Endothelial cell of umbilical vein (primary cell): ENCODE results near the gene DEFB131B. TPM values are rescaled to one million over a fixed set of nuclear protein-coding genes. Genes with fewer than 3 reads are reported as not detected.

Experiments
- BruUV-seq: library from RNA; stranded (reverse); fragments of 400-500 nt; replicated peaks from 2 replicates; lab custom pipeline; 2021; lab: Mats Ljungman, UMichigan
- CTCF ChIA-PET: fragments of 300-600, 350-600 bp; sonication (Branson Sonifier 250); formaldehyde crosslinking; loops from one replicate; lab custom pipeline; 2021; ENCODE audit warnings: antibody characterized with exemption, inconsistent platforms; lab: Charles Lee
- POLR2A ChIA-PET: fragments of 300-600, 350-600 bp; sonication (Branson Sonifier 250); formaldehyde crosslinking; loops from one replicate; lab custom pipeline; 2021; ENCODE audit warnings: antibody characterized with exemption, inconsistent platforms; lab: Charles Lee
- DNase-seq: peaks from one replicate; pipeline ENCODE4 v3.0.0-alpha.2; 2011; ENCODE audit warnings: low read depth, low spot score
- FAIRE-seq: peaks from 2 replicates; lab custom pipeline; 2011; peaks lifted over from hg19 to GRCh38; lab: Jason Lieb, UNC
- H2AFZ ChIP-seq: 2 replicates; pipeline ENCODE4 v1.6.0; 2012; ENCODE audit warnings: low read depth, low read length, control low read depth, inconsistent platforms
- H3K27ac ChIP-seq: 2 replicates; pipeline ENCODE4 v1.5.1; 2011; ENCODE audit warnings: low read depth, mild to moderate bottlenecking, control low read depth, low read length, moderate library complexity; ENCODE audit not compliant: insufficient read depth
- H3K27me3 ChIP-seq, 2 experiments: 2 replicates each; pipeline versions ENCODE4 v1.6.0 to v1.6.1; 2011; ENCODE audit warnings: low read length in 2 of 2, mixed read lengths in 1 of 2; ENCODE audit not compliant: control insufficient read depth in 2 of 2, insufficient read depth in 2 of 2
- H3K36me3 ChIP-seq, 2 experiments: 2 replicates in 1 of 2; 3 replicates in 1 of 2; pipeline ENCODE4 v1.5.1; 2011; ENCODE audit warnings: low read length in 2 of 2, mild to moderate bottlenecking in 1 of 2, moderate library complexity in 1 of 2; ENCODE audit not compliant: control insufficient read depth in 2 of 2, insufficient read depth in 2 of 2; ENCODE audit errors: extremely low read depth in 1 of 2
- H3K4me1 ChIP-seq: 3 replicates; pipeline ENCODE4 v1.5.1; 2011; ENCODE audit warnings: mild to moderate bottlenecking, low read length; ENCODE audit not compliant: control insufficient read depth, insufficient read depth; ENCODE audit errors: extremely low read depth
- H3K4me2 ChIP-seq: 2 replicates; pipeline ENCODE4 v1.6.1; 2011; ENCODE audit warnings: low read length, control low read depth, mixed read lengths; ENCODE audit not compliant: insufficient read depth
- H3K4me3 ChIP-seq, 3 experiments: fragments of 200-600 bp in 1 of 3; sonication (generic), shearing (Covaris generic) in 1 of 3; replicated peaks in 1 of 3; 2 replicates each; pipeline ENCODE4 v1.5.1; 2011 to 2016; ENCODE audit warnings: control low read depth in 3 of 3, low read length in 3 of 3, mild to moderate bottlenecking in 2 of 3, inconsistent platforms in 1 of 3, low read depth in 1 of 3, moderate library complexity in 1 of 3; ENCODE audit not compliant: insufficient read depth in 1 of 3
- H3K79me2 ChIP-seq: 2 replicates; pipeline ENCODE4 v1.6.0; 2012; ENCODE audit warnings: low read length, inconsistent platforms; ENCODE audit not compliant: control insufficient read depth, insufficient read depth
- H3K9ac ChIP-seq: replicated peaks from 2 replicates; pipeline ENCODE3; 2011; ENCODE audit warnings: low read length, control low read depth; ENCODE audit not compliant: insufficient read depth; ENCODE audit errors: extremely low read depth
- H3K9me1 ChIP-seq: replicated peaks from 3 replicates; pipeline ENCODE4 v1.6.0; 2011; ENCODE audit warnings: mild to moderate bottlenecking, low read length; ENCODE audit not compliant: control insufficient read depth, insufficient read depth; ENCODE audit errors: extremely low read depth
- H3K9me3 ChIP-seq: replicated peaks from 2 replicates; pipeline ENCODE4 v1.5.1; 2012; ENCODE audit warnings: low read length, inconsistent platforms; ENCODE audit not compliant: control insufficient read depth, insufficient read depth
- H4K20me1 ChIP-seq: replicated peaks from 2 replicates; pipeline ENCODE3; 2011; ENCODE audit warnings: mild to moderate bottlenecking, low read length; ENCODE audit not compliant: control insufficient read depth, insufficient read depth; ENCODE audit errors: extremely low read depth
- CTCF ChIP-seq, 2 donors: IDR thresholded peaks; 1 replicate in 1 of 2; 2 replicates in 1 of 2; pipeline ENCODE4 v1.5.1; 2011; ENCODE audit warnings: low read length in 2 of 2, mild to moderate bottlenecking in 2 of 2, moderate library complexity in 2 of 2, control low read depth in 1 of 2, inconsistent platforms in 1 of 2, low read depth in 1 of 2; ENCODE audit not compliant: insufficient read depth in 1 of 2; ENCODE audit errors: extremely low read depth in 1 of 2
- EZH2 ChIP-seq: IDR thresholded peaks from 2 replicates; pipeline ENCODE4 v1.6.1; 2012; ENCODE audit warnings: borderline replicate concordance, low read depth, mild to moderate bottlenecking, moderate library complexity, low read length, inconsistent platforms; ENCODE audit not compliant: severe bottlenecking
- GATA2 ChIP-seq: IDR thresholded peaks from 2 replicates; pipeline ENCODE4 v1.7.0; 2011; ENCODE audit warnings: low read depth, mild to moderate bottlenecking, moderate library complexity, mixed read lengths, low read length; ENCODE audit not compliant: insufficient read length, insufficient read depth
- POLR2A ChIP-seq: IDR thresholded peaks from 2 replicates; pipeline ENCODE4 v1.6.1; 2012; ENCODE audit warnings: low read depth, mild to moderate bottlenecking, control low read depth, low read length
- dilution Hi-C: fragments of 300-500 bp; cut with MboI; formaldehyde crosslinking; loops from one replicate; pipeline ENCODE4 v1.15.0; 2019; ENCODE audit warnings: low sequenced_read_pairs; ENCODE audit not compliant: extremely low pct_ligation_motif_present
- intact Hi-C: fragments of 100-400 bp; cut with micrococcal nuclease; formaldehyde crosslinking; loops from one replicate; pipeline ENCODE4 v1.10.0; 2022
- polyA plus RNA-seq, 4 experiments: library from polyadenylated mRNA; depleted of rRNA in 3 of 4; stranded (reverse) in 3 of 4; unstranded in 1 of 4; fragments of >200 nt; gene quantifications; 2 replicates each; pipeline versions ENCODE4 v1.2.1 to v1.2.3, GENCODE V29; 2011 to 2012; ENCODE audit warnings: missing spikeins in 1 of 4
- total RNA-seq: library from RNA; stranded (reverse); gene quantifications from 2 replicates; pipeline ENCODE4 v1.2.3, GENCODE V29; 2021

DEFB131B gene
- total and polyA plus RNA-seq, 2 donors (not counting 3 experiments of a cell fraction or from before 2014, with no cell fraction given) = not detected

DNA sequence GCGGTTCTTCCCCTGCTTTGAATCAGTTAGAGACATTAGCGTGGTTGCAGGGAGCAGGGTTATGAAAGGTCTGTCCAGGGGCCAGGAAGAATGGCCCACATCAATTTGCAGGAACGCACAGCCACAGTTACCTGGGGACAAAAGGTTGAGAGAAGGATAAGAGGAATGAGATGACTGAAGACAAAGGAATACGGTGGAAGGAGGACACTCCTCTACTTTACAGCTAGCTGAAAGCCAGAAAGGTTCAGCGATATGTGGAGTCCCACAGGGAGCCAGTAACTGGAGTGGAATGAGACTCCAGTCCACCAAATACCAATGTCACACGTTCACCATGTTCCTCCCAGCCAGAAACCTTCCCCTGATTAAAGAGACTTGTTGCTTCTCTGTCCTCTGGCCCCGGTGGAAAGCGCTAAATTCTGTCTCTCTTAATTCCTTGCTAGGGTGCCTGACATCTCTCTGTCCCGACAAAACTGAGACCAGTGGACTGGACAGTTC, 39.4 kb downstream of the DEFB131B start:
- Histone ChIP-seq H2AFZ (no peak overlapping the region), H3K4me1 (no peaks in the 10 kb centered on the region), H4K20me1 (no peaks in the 10 kb centered on the region), H3K4me3 (no peak overlapping the region), H3K9me3 (no peaks in the 10 kb centered on the region), H3K27ac (no peak overlapping the region), H3K27me3 (no peaks in the 10 kb centered on the region), H3K36me3 (peaks cover 0 to 3% of the 10 kb centered on the region in 2 experiments), H3K4me2 (no peak overlapping the region), H3K79me2 (no peaks in the 10 kb centered on the region), H3K9me1 (no peaks in the 10 kb centered on the region), H3K9ac (no peak overlapping the region)
- DNase-seq (no peak), FAIRE-seq (no peak)
- intact Hi-C loops (no loop called here), dilution Hi-C loops (no loop called here)
- BruUV-seq = no TSS peak
- ChIA-PET CTCF (no interaction called here), POLR2A (no interaction called here)
- TF ChIP-seq POLR2A = no peak
- TF ChIP-seq GATA2 = no peak
- TF ChIP-seq CTCF (IDR thresholded peaks at IDR 0.05; ENCODE audit: extremely low read depth in 1 of 2, insufficient read depth in 1 of 2, low read depth in 1 of 2, low read length in 2 of 2) = no peak
- no peak for TF ChIP-seq EZH2
